Hepatocyte (in vitro differentiated cells): ENCODE data around the gene VPS25.

ENCODE experiments used
- EZH2 ChIP-seq: fragments of 200-600 bp; sonication (generic); IDR thresholded peaks from 2 replicates; pipeline ENCODE4 v1.6.1; 2016; ENCODE audit warnings: antibody characterized with exemption, mild to moderate bottlenecking, borderline replicate concordance
- EZH2phosphoT487 ChIP-seq: fragments of 200-600 bp; sonication (generic); IDR thresholded peaks from one replicate; pipeline ENCODE4 v1.6.1; 2018; ENCODE audit warnings: antibody characterized with exemption, mild to moderate bottlenecking, low read depth, moderate library complexity; ENCODE audit not compliant: unreplicated experiment, severe bottlenecking
- TF ChIP-seq, protein P1 (sequence below): fragments of 200-600 bp; sonication (generic); IDR thresholded peaks from 2 replicates; pipeline ENCODE4 v1.5.1; 2016; ENCODE audit warnings: antibody characterized with exemption, mild to moderate bottlenecking; ENCODE audit not compliant: poor library complexity

DNA sequence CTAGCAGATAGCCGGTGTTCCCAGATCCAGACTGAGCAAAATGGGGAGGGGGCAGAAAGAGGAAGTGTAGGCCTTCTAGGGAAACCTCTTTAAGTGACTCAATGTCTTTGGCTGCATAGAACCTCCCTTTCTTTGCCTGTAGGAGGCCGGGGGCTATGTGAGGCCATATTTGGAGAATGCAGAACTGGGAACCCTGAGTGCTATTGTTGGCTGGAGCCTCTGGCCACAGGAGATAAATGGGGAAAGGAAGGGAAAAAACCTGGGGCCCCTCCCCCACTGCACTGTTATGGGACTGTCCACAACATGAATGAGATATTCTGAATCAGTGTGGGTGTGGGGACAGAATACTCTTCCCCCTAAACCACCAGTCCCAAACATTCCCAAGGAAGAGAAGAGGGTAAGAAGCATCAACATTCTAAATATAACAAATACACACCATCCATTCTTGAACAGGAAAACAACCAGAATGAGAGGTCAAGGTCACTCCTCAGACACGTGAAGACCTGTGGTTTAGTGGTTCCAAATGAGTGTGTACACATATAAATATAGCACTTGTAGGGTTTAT is 2.4 kb downstream of the VPS25 start:
- TF ChIP-seq, protein P1, sequence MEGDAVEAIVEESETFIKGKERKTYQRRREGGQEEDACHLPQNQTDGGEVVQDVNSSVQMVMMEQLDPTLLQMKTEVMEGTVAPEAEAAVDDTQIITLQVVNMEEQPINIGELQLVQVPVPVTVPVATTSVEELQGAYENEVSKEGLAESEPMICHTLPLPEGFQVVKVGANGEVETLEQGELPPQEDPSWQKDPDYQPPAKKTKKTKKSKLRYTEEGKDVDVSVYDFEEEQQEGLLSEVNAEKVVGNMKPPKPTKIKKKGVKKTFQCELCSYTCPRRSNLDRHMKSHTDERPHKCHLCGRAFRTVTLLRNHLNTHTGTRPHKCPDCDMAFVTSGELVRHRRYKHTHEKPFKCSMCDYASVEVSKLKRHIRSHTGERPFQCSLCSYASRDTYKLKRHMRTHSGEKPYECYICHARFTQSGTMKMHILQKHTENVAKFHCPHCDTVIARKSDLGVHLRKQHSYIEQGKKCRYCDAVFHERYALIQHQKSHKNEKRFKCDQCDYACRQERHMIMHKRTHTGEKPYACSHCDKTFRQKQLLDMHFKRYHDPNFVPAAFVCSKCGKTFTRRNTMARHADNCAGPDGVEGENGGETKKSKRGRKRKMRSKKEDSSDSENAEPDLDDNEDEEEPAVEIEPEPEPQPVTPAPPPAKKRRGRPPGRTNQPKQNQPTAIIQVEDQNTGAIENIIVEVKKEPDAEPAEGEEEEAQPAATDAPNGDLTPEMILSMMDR: no peak
- TF ChIP-seq EZH2phosphoT487 (no peak), EZH2 (no peak)
